ENCODE data around the gene NEK10. TPM values are rescaled to one million over a fixed set of nuclear protein-coding genes. Genes with fewer than 3 reads are reported as not detected.

Gene NEK10
- total RNA-seq, 2 experiments from 2014 or later = 0.28 to 1.3 TPM

GRCh38 chr3:27360113-27361078, 8.8 kb downstream of the NEK10 start:
- ChIA-PET POLR2A (interaction anchor here (0.8 to 1.0 kb wide), 2 partner anchors 17 to 204 kb away, joined by 3 read pairs; no protein-coding TSS in a partner anchor), CTCF (ENCODE audit: unreplicated experiment) (no interaction called here)
- peaks cover 21% of the 10 kb centered on the region for H3K4me1 ChIP-seq (ENCODE audit: insufficient read depth, low read length, poor library complexity, severe bottlenecking)
- H3K27ac ChIP-seq (ENCODE audit: low read depth, low read length, poor library complexity, severe bottlenecking) = no peak overlapping the region
- peak overlapping the region; percentile 44 for H3K4me2 ChIP-seq (ENCODE audit: low read length)
- no peaks in the 10 kb centered on the region for H4K20me1 ChIP-seq (ENCODE audit: insufficient read depth, low read length)
- H3K9me3 ChIP-seq (ENCODE audit: low read length) = no peaks in the 10 kb centered on the region
- H3K36me3 ChIP-seq (ENCODE audit: insufficient read depth, low read length) = no peaks in the 10 kb centered on the region
- H3K9me2 ChIP-seq (ENCODE audit: insufficient read depth, low read length) = no peaks in the 10 kb centered on the region
- no peaks in the 10 kb centered on the region for H3K79me2 ChIP-seq (ENCODE audit: insufficient read depth, low read depth, low read length)
- BruUV-seq (replicated peaks) = no TSS peak
- TF ChIP-seq CTCF (conservative IDR thresholded peaks at IDR 0.05; ENCODE audit: low read length) = no peak
- no peak for TF ChIP-seq EZH2phosphoT487 (IDR thresholded peaks at IDR 0.05; ENCODE audit: borderline replicate concordance, low read depth, low read length)
- H3K4me3 ChIP-seq (ENCODE audit: low read depth, low read length, poor library complexity, severe bottlenecking) = no peak overlapping the region
- peak overlapping the region; percentile 71; the same call in 1 of the 2 replicates for H2AFZ ChIP-seq (ENCODE audit: low read length)
- DNase-seq (ENCODE audit: low spot score) = peak; percentile 23
- intact Hi-C loops (cut with micrococcal nuclease; ENCODE audit: unreplicated experiment) = no loop called here

GRCh38 chr3:27358372-27358771, 10.8 kb downstream of the NEK10 start:
- Histone ChIP-seq H3K27ac (ENCODE audit: low read depth, low read length, poor library complexity, severe bottlenecking) (no peak overlapping the region), H3K9me2 (ENCODE audit: insufficient read depth, low read length) (no peaks in the 10 kb centered on the region), H3K4me1 (ENCODE audit: insufficient read depth, low read length, poor library complexity, severe bottlenecking) (peaks cover 21% of the 10 kb centered on the region), H3K79me2 (ENCODE audit: insufficient read depth, low read depth, low read length) (no peaks in the 10 kb centered on the region), H3K9me3 (ENCODE audit: low read length) (no peaks in the 10 kb centered on the region), H3K4me3 (ENCODE audit: low read depth, low read length, poor library complexity, severe bottlenecking) (no peak overlapping the region), H4K20me1 (ENCODE audit: insufficient read depth, low read length) (no peaks in the 10 kb centered on the region), H3K4me2 (ENCODE audit: low read length) (no peak overlapping the region), H3K36me3 (ENCODE audit: insufficient read depth, low read length) (no peaks in the 10 kb centered on the region), H2AFZ (ENCODE audit: low read length) (peak overlapping the region; percentile 31; the same call in 1 of the 2 replicates)
- ChIA-PET POLR2A (interaction anchor here (0.5 to 1.0 kb wide), 2 partner anchors 109 to 744 kb away, joined by 3 to 4 read pairs; no protein-coding TSS in a partner anchor), CTCF (ENCODE audit: unreplicated experiment) (no interaction called here)
- no peak for DNase-seq (ENCODE audit: low spot score)
- intact Hi-C loops (cut with micrococcal nuclease; ENCODE audit: unreplicated experiment) = loop anchor here (5.0 kb wide), 1 partner anchor 124 kb away; the partner anchor contains the start of gene SLC4A7
- no TSS peak for BruUV-seq (replicated peaks)
- TF ChIP-seq EZH2phosphoT487 (IDR thresholded peaks at IDR 0.05; ENCODE audit: borderline replicate concordance, low read depth, low read length) = no peak
- no peak for TF ChIP-seq CTCF (conservative IDR thresholded peaks at IDR 0.05; ENCODE audit: low read length)

All from OCI-LY7 (cell line).